Loucy (cell line): ENCODE results near the gene MYH3.

Source experiments
- H2AFZ ChIP-seq: fragments of 200-600 bp; sonication (generic); 2 replicates; pipeline ENCODE4 v1.6.0; 2016; ENCODE audit warnings: antibody characterized with exemption, mild to moderate bottlenecking, low read length, moderate library complexity
- H3F3A ChIP-seq: fragments of 200-600 bp; 2 replicates; pipeline ENCODE4 v1.6.0; 2016; ENCODE audit warnings: antibody characterized with exemption, low read depth, mild to moderate bottlenecking
- H3K27me3 ChIP-seq: fragments of 200-600 bp; sonication (generic); 2 replicates; pipeline ENCODE4 v1.6.1; 2014; ENCODE audit warnings: low read length, mild to moderate bottlenecking; ENCODE audit not compliant: insufficient read depth, poor library complexity, severe bottlenecking
- H3K36me3 ChIP-seq: fragments of 200-600 bp; sonication (generic); 2 replicates; pipeline ENCODE4 v1.6.1; 2016; ENCODE audit warnings: low read length; ENCODE audit not compliant: insufficient read depth
- H3K4me1 ChIP-seq: fragments of 200-600 bp; sonication (generic); 2 replicates; pipeline ENCODE4 v1.5.1; 2014; ENCODE audit warnings: low read length, mild to moderate bottlenecking; ENCODE audit not compliant: insufficient read depth, poor library complexity, severe bottlenecking
- H3K4me2 ChIP-seq: fragments of 200-600 bp; sonication (generic); 2 replicates; pipeline ENCODE4 v1.6.0; 2014; ENCODE audit warnings: antibody characterized with exemption, low read length, low read depth, mild to moderate bottlenecking; ENCODE audit not compliant: poor library complexity, severe bottlenecking
- H3K4me3 ChIP-seq: fragments of 200-600 bp; sonication (generic); 2 replicates; pipeline ENCODE4 v1.5.1; 2014; ENCODE audit warnings: low read length, mild to moderate bottlenecking, mixed read lengths; ENCODE audit not compliant: poor library complexity, severe bottlenecking
- H3K79me2 ChIP-seq: fragments of 200-600 bp; sonication (generic); 2 replicates; pipeline ENCODE4 v1.6.1; 2014; ENCODE audit warnings: low read length; ENCODE audit not compliant: insufficient read depth
- H3K9ac ChIP-seq: fragments of 200-600 bp; sonication (generic); 2 replicates; pipeline ENCODE4 v1.6.0; 2014; ENCODE audit warnings: mild to moderate bottlenecking, low read depth, low read length, moderate library complexity; ENCODE audit not compliant: poor library complexity, severe bottlenecking
- H3K9me2 ChIP-seq: fragments of 200-600 bp; sonication (generic); replicated peaks from 2 replicates; pipeline ENCODE4 v1.6.1; 2016; ENCODE audit warnings: low read depth, low read length, mixed read lengths
- H3K9me3 ChIP-seq: fragments of 200-600 bp; sonication (generic); 2 replicates; pipeline ENCODE4 v1.6.1; 2014; ENCODE audit warnings: mild to moderate bottlenecking, antibody characterized with exemption, low read length, low read depth; ENCODE audit not compliant: insufficient read depth
- H4K20me1 ChIP-seq: fragments of 200-600 bp; sonication (generic); 2 replicates; pipeline ENCODE4 v1.6.0; 2014; ENCODE audit warnings: antibody characterized with exemption, low read length, mild to moderate bottlenecking; ENCODE audit not compliant: insufficient read depth, poor library complexity, severe bottlenecking
- CTCF ChIP-seq: fragments of 200-600 bp; sonication (generic); conservative IDR thresholded peaks from 2 replicates; pipeline ENCODE4 v1.5.1; 2014; ENCODE audit warnings: mild to moderate bottlenecking, antibody characterized with exemption, low read length
- EZH2phosphoT487 ChIP-seq: fragments of 200-600 bp; IDR thresholded peaks from 2 replicates; pipeline ENCODE4 v1.6.1; 2018; ENCODE audit warnings: antibody characterized with exemption, mild to moderate bottlenecking, moderate library complexity, borderline replicate concordance

MYH3 gene

GRCh38 chr17:10629706-10630105 is 27.4 kb downstream of the MYH3 start:
- H3K79me2 ChIP-seq, result no peaks in the 10 kb centered on the region
- H3F3A ChIP-seq, result no peaks in the 10 kb centered on the region
- no peaks in the 10 kb centered on the region for H3K9me2 ChIP-seq
- H2AFZ ChIP-seq, result no peak overlapping the region
- H3K9me3 ChIP-seq, result no peaks in the 10 kb centered on the region
- no peak overlapping the region for H3K9ac ChIP-seq
- H4K20me1 ChIP-seq, result no peaks in the 10 kb centered on the region
- no peak overlapping the region for H3K4me2 ChIP-seq
- peaks cover 18% of the 10 kb centered on the region for H3K4me1 ChIP-seq
- no peaks in the 10 kb centered on the region for H3K27me3 ChIP-seq
- TF ChIP-seq CTCF (no peak), EZH2phosphoT487 (no peak)
- H3K36me3 ChIP-seq, result peaks cover 4% of the 10 kb centered on the region; the same call in 1 of the 2 replicates
- H3K4me3 ChIP-seq, result no peak overlapping the region

GRCh38 chr17:10628756-10629155 is 28.4 kb downstream of the MYH3 start:
- Histone ChIP-seq H3K4me2 (peak overlapping the region; percentile 51), H3K27me3 (no peaks in the 10 kb centered on the region), H3K4me1 (peaks cover 18% of the 10 kb centered on the region), H3K4me3 (no peak overlapping the region), H3F3A (no peaks in the 10 kb centered on the region), H3K79me2 (no peaks in the 10 kb centered on the region), H3K36me3 (peaks cover 4% of the 10 kb centered on the region; the same call in 1 of the 2 replicates), H4K20me1 (no peaks in the 10 kb centered on the region), H3K9ac (no peak overlapping the region), H3K9me2 (no peaks in the 10 kb centered on the region), H2AFZ (no peak overlapping the region), H3K9me3 (no peaks in the 10 kb centered on the region)
- TF ChIP-seq EZH2phosphoT487 (no peak), CTCF (peak; percentile 59)

GRCh38 chr17:10626390-10626789 is 30.7 kb downstream of the MYH3 start:
- no peaks in the 10 kb centered on the region for H3F3A ChIP-seq
- no peak overlapping the region for H3K4me3 ChIP-seq
- H3K9ac ChIP-seq, result no peak overlapping the region
- H4K20me1 ChIP-seq, result no peaks in the 10 kb centered on the region
- H3K9me2 ChIP-seq, result no peaks in the 10 kb centered on the region
- peaks cover 22% of the 10 kb centered on the region for H3K4me1 ChIP-seq
- H3K79me2 ChIP-seq, result no peaks in the 10 kb centered on the region
- H3K9me3 ChIP-seq, result no peaks in the 10 kb centered on the region
- H3K36me3 ChIP-seq, result peaks cover 4% of the 10 kb centered on the region; the same call in 1 of the 2 replicates
- H2AFZ ChIP-seq, result no peak overlapping the region
- no peaks in the 10 kb centered on the region for H3K27me3 ChIP-seq
- TF ChIP-seq EZH2phosphoT487 (no peak), CTCF (no peak)
- no peak overlapping the region for H3K4me2 ChIP-seq
